ENCODE measurements around the gene CUTA. TPM values are rescaled to one million over a fixed set of nuclear protein-coding genes. Genes with fewer than 3 reads are reported as not detected.

CUTA gene
- total and polyA plus RNA-seq, 2 of the 13 experiments (the other 11 are each of a cell fraction or from before 2014, with no cell fraction given), result 170 to 180 TPM

DNA sequence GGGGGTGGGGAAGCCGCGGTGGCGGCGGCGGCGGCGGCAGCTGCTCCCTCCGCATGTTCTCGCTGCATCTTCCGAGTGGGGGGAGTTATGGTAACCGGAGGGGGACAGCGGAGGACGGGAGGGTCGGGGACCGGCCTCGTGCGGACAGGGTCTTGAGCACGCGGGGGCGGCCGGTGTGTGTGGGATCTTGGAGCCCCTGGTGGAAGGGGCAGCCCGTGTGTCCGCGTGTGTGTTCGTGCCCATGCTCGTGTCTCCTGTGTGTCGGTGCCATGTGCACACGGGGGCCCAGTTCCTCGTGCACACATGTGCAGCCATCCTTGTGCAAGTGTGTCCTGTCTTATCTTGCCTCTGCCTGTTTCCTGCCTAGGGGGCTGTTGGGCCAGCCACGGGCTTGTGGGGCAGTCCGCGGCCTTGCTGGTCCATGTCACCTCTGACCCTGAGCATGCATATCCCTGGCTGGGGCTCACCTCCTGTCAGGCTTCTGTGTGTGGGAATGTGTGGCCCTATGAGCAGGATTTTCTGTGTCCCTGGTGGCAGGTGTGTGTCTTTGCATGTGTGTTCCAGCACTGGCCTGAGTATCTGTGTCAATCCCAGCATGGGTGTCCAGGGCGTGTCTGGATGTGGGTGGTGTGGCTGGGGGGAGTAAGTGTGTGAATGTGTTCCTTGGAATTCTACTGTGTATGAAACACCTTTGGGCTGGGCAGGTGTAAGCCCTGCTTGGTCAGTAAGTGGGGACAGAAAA, 10.5 kb upstream of the CUTA start (continued):
- TF ChIP-seq, protein P1, sequence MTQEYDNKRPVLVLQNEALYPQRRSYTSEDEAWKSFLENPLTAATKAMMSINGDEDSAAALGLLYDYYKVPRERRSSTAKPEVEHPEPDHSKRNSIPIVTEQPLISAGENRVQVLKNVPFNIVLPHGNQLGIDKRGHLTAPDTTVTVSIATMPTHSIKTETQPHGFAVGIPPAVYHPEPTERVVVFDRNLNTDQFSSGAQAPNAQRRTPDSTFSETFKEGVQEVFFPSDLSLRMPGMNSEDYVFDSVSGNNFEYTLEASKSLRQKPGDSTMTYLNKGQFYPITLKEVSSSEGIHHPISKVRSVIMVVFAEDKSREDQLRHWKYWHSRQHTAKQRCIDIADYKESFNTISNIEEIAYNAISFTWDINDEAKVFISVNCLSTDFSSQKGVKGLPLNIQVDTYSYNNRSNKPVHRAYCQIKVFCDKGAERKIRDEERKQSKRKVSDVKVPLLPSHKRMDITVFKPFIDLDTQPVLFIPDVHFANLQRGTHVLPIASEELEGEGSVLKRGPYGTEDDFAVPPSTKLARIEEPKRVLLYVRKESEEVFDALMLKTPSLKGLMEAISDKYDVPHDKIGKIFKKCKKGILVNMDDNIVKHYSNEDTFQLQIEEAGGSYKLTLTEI (CRISPR knock-in tag; conservative IDR thresholded peaks at IDR 0.05), result no peak
- TF ChIP-seq ZNF678 (CRISPR knock-in tag; IDR thresholded peaks at IDR 0.05), result no peak
- TF ChIP-seq ZBTB38 (CRISPR knock-in tag; IDR thresholded peaks at IDR 0.05), result peak; percentile 76
- TF ChIP-seq MAF1 (CRISPR knock-in tag; IDR thresholded peaks at IDR 0.05; ENCODE audit: borderline replicate concordance), result no peak
- no peak for TF ChIP-seq ZNF441 (CRISPR knock-in tag; IDR thresholded peaks at IDR 0.05; ENCODE audit: borderline replicate concordance)
- no peak for TF ChIP-seq SIN3B (IDR thresholded peaks at IDR 0.05; ENCODE audit: low read length)
- 0 out of 2 replicates have a peak, but pooled peaks have one; percentile 58 for TF ChIP-seq ZNF670 (CRISPR knock-in tag; IDR thresholded peaks at IDR 0.05; ENCODE audit: borderline replicate concordance)
- no peak; the same call in 1 of the 2 replicates for TF ChIP-seq ZNF274 (CRISPR knock-in tag; IDR thresholded peaks at IDR 0.05)
- TF ChIP-seq GATAD2A (CRISPR knock-in tag; IDR thresholded peaks at IDR 0.05), result no peak; the same call in 1 of the 2 replicates
- TF ChIP-seq ZNF597 (CRISPR knock-in tag; IDR thresholded peaks at IDR 0.05), result no peak
- TF ChIP-seq, protein P2, sequence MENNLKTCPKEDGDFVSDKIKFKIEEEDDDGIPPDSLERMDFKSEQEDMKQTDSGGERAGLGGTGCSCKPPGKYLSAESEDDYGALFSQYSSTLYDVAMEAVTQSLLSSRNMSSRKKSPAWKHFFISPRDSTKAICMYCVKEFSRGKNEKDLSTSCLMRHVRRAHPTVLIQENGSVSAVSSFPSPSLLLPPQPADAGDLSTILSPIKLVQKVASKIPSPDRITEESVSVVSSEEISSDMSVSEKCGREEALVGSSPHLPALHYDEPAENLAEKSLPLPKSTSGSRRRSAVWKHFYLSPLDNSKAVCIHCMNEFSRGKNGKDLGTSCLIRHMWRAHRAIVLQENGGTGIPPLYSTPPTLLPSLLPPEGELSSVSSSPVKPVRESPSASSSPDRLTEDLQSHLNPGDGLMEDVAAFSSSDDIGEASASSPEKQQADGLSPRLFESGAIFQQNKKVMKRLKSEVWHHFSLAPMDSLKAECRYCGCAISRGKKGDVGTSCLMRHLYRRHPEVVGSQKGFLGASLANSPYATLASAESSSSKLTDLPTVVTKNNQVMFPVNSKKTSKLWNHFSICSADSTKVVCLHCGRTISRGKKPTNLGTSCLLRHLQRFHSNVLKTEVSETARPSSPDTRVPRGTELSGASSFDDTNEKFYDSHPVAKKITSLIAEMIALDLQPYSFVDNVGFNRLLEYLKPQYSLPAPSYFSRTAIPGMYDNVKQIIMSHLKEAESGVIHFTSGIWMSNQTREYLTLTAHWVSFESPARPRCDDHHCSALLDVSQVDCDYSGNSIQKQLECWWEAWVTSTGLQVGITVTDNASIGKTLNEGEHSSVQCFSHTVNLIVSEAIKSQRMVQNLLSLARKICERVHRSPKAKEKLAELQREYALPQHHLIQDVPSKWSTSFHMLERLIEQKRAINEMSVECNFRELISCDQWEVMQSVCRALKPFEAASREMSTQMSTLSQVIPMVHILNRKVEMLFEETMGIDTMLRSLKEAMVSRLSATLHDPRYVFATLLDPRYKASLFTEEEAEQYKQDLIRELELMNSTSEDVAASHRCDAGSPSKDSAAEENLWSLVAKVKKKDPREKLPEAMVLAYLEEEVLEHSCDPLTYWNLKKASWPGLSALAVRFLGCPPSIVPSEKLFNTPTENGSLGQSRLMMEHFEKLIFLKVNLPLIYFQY (CRISPR knock-in tag; IDR thresholded peaks at IDR 0.05; ENCODE audit: borderline replicate concordance), result no peak
- TF ChIP-seq ZNF530 (CRISPR knock-in tag; IDR thresholded peaks at IDR 0.05; ENCODE audit: low read depth), result no peak
- TF ChIP-seq ZNF776 (CRISPR knock-in tag; IDR thresholded peaks at IDR 0.05), result peak; percentile 85
- TF ChIP-seq MIXL1 (CRISPR knock-in tag; IDR thresholded peaks at IDR 0.05), result no peak
- TF ChIP-seq SP5 (CRISPR knock-in tag; IDR thresholded peaks at IDR 0.05; ENCODE audit: borderline replicate concordance, low read depth), result no peak
- no peak for TF ChIP-seq ZNF562 (CRISPR knock-in tag; IDR thresholded peaks at IDR 0.05; ENCODE audit: borderline replicate concordance)
- no peak for TF ChIP-seq ZNF75D (CRISPR knock-in tag; IDR thresholded peaks at IDR 0.05; ENCODE audit: borderline replicate concordance)
- TF ChIP-seq HIC2 (CRISPR knock-in tag; IDR thresholded peaks at IDR 0.05; ENCODE audit: low read depth), result no peak
- no peak for TF ChIP-seq ZNF24 (IDR thresholded peaks at IDR 0.05)
- TF ChIP-seq ZNF614 (CRISPR knock-in tag; IDR thresholded peaks at IDR 0.05; ENCODE audit: borderline replicate concordance), result peak; percentile 26; the same call in 1 of the 2 replicates
- peak; percentile 71; the same call in 1 of the 2 replicates for TF ChIP-seq ZNF788 (CRISPR knock-in tag; IDR thresholded peaks at IDR 0.05; ENCODE audit: borderline replicate concordance)
- peak; percentile 54; the same call in 1 of the 2 replicates for TF ChIP-seq GABPB1 (CRISPR knock-in tag; IDR thresholded peaks at IDR 0.05)
- TF ChIP-seq PITX1 (CRISPR knock-in tag; IDR thresholded peaks at IDR 0.05), result peak; percentile 13; the same call in 1 of the 2 replicates

Measured in HepG2 (cell line).